ENCODE measurements around the gene RBM42.
"Not testable (repeated sequence)": the region's sequence is repeated elsewhere in the genome, so short reads cannot be mapped to it uniquely, and the experiment has no call there.

The RBM42 gene

GRCh38 chr19:35648017-35648961 is 19.5 kb downstream of the RBM42 start, which contains the start of gene COX6B1:
TSS of gene COX6B1 (plus strand) at chr19:35648323. CDS start at chr19:35651244, 2,921 bp downstream.
- DNase-seq: peak; percentile 95
- Histone ChIP-seq H3K4me1 (no peaks in the 10 kb centered on the region), H3K36me3 (peaks cover 26% of the 10 kb centered on the region), H3K27me3 (no peaks in the 10 kb centered on the region), H3K4me3 (ENCODE audit: low read depth, low read length) (peak within 1 kb of the TSS; percentile 68), H3K9me3 (no peaks in the 10 kb centered on the region)
- TF ChIP-seq, protein P1, sequence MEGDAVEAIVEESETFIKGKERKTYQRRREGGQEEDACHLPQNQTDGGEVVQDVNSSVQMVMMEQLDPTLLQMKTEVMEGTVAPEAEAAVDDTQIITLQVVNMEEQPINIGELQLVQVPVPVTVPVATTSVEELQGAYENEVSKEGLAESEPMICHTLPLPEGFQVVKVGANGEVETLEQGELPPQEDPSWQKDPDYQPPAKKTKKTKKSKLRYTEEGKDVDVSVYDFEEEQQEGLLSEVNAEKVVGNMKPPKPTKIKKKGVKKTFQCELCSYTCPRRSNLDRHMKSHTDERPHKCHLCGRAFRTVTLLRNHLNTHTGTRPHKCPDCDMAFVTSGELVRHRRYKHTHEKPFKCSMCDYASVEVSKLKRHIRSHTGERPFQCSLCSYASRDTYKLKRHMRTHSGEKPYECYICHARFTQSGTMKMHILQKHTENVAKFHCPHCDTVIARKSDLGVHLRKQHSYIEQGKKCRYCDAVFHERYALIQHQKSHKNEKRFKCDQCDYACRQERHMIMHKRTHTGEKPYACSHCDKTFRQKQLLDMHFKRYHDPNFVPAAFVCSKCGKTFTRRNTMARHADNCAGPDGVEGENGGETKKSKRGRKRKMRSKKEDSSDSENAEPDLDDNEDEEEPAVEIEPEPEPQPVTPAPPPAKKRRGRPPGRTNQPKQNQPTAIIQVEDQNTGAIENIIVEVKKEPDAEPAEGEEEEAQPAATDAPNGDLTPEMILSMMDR (IDR thresholded peaks at IDR 0.05; ENCODE audit: low read depth, low read length): no peak

DNA sequence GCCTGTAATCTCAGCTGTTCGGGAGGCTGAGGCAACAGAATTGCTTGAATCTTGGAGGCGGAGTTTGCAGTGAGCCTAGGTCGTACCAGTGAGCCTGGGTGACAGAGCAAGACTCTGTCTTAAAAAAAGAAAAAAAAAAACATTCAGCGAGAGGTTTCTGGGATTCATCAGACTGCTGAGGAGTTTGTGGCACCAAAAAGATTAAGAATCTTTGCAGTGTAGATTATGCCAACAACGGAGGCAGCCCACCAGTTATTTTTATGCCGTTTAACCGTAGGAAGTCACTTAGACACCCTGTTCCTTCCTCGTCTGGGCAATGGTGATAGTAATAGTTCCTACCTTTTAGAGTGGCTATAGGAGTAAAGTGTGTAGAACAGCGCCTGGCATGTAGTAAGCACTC is 21.7 kb downstream of the RBM42 start:
- Histone ChIP-seq H3K4me1 (no peaks in the 10 kb centered on the region), H3K27me3 (no peaks in the 10 kb centered on the region), H3K4me3 (ENCODE audit: low read depth, low read length) (no peak overlapping the region), H3K36me3 (peaks cover 44% of the 10 kb centered on the region), H3K9me3 (no peaks in the 10 kb centered on the region)
- TF ChIP-seq, protein P1 (IDR thresholded peaks at IDR 0.05; ENCODE audit: low read depth, low read length): no peak
- DNase-seq: no peak

GRCh38 chr19:35654828-35655227 is 26.0 kb downstream of the RBM42 start:
- DNase-seq; H3K4me1 ChIP-seq; H3K27me3 ChIP-seq; H3K9me3 ChIP-seq; H3K4me3 ChIP-seq (ENCODE audit: low read depth, low read length): not testable (repeated sequence)
- H3K36me3 ChIP-seq: peaks cover 67% of the 10 kb centered on the region

DNA sequence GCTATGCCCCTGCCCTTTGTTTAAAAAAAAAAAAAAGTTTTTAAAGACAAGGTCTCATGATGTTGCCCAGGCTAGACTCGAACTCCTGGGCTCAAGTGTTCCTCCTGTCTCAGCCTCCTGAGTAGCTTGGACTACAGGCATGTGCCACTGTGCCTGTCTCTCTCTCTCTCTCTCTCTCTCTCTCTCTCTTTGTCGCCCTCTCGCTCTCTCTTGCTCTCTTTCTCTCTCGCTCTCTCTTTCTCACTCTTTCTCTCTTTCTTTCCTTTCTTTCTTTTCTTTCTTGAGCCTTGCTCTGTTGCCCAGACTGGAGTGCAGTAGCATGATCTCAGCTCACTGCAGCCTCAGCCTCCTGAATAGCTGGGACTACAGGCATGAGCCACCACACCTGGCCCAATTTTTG is 26.8 kb downstream of the RBM42 start:
- Histone ChIP-seq H3K27me3 (no peaks in the 10 kb centered on the region), H3K4me3 (ENCODE audit: low read depth, low read length) (no peak overlapping the region), H3K9me3 (no peaks in the 10 kb centered on the region), H3K36me3 (peaks cover 62% of the 10 kb centered on the region), H3K4me1 (no peaks in the 10 kb centered on the region)
- TF ChIP-seq, protein P1 (IDR thresholded peaks at IDR 0.05; ENCODE audit: low read depth, low read length): no peak
- no peak for DNase-seq

DNA sequence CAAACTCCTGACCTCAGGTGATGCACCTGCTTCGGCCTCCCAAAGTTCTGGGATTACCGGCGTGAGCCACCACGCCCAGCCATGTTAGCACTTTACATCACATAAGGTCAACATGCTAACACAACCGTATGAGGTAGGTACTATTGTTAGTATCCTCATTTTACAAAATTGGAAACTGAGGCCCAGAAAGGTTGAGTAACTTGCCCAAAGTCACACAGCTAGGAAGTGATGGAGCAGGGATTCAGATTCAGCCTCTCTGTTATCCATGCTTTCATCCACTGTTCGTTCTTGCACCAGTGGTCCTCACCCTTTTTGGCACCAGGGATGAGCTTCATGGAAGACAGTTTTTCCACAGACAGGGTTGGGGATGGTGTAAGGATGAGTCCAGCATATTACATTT is 27.9 kb downstream of the RBM42 start:
- TF ChIP-seq, protein P1 (IDR thresholded peaks at IDR 0.05; ENCODE audit: low read depth, low read length): no peak
- Histone ChIP-seq H3K4me3 (ENCODE audit: low read depth, low read length) (no peak overlapping the region), H3K27me3 (no peaks in the 10 kb centered on the region), H3K36me3 (peaks cover 51% of the 10 kb centered on the region), H3K9me3 (no peaks in the 10 kb centered on the region), H3K4me1 (no peaks in the 10 kb centered on the region)
- no peak for DNase-seq

DNA sequence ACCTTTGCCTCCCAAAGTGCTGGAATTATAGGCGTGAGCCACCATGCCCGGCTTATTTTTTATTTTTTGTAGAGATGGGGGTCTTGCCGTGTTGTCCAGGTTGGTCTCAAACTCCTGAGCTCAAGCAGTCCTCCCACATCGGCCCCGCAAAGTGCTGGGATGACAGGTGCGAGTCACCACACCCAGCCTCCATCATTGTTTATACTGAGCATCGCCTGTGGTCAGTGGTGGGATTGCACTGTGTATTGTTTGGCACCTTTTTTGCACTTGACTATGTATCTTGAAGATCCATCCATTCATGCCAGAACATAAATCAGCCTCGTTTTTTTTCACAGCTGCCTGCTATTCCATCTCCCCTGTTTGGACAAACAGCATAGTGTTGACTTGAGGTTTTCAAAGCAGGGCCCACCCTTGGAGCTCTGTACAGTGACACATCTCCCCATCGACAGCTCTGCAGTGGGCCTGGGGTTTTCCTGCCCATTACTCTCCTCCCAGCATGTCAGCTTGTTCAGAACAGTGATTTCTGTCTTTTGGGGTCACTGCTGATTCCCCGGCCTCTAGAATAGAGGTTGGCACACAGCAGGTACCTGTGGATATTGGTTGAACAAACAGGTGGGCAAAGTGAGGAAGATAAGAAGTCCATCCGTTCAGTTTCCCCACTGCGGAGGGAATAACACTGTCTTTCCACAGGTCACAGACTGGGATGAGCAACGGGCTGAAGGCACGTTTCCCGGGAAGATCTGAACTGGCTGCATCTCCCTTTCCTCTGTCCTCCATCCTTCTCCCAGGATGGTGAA is 29.3 kb downstream of the RBM42 start:
- H3K4me1 ChIP-seq: no peaks in the 10 kb centered on the region
- TF ChIP-seq, protein P1 (IDR thresholded peaks at IDR 0.05; ENCODE audit: low read depth, low read length): 0 out of 2 replicates have a peak, but pooled peaks have one; percentile 6
- no peak overlapping the region for H3K4me3 ChIP-seq (ENCODE audit: low read depth, low read length)
- DNase-seq: no peak
- no peaks in the 10 kb centered on the region for H3K27me3 ChIP-seq
- no peaks in the 10 kb centered on the region for H3K9me3 ChIP-seq
- peaks cover 43% of the 10 kb centered on the region for H3K36me3 ChIP-seq
